Left ventricle myocardium inferior (tissue), 1 donor: Measurements from ENCODE around the gene SPTB. TPM values are rescaled to one million over a fixed set of nuclear protein-coding genes. Genes with fewer than 3 reads are reported as not detected.

Experiments used
- DNase-seq: peaks from one replicate; pipeline ENCODE4 v3.0.0-alpha.2; 2020
- H3K27ac ChIP-seq: fragments of 200-600 bp; replicated peaks from 2 replicates; pipeline ENCODE4 v1.8.0; 2021
- H3K27me3 ChIP-seq: fragments of 200-600 bp; 2 replicates; pipeline ENCODE4 v1.8.0; 2021; ENCODE audit warnings: low read depth
- H3K36me3 ChIP-seq: fragments of 200-600 bp; 2 replicates; pipeline ENCODE4 v1.8.0; 2021
- H3K4me1 ChIP-seq: fragments of 200-600 bp; 2 replicates; pipeline ENCODE4 v1.8.0; 2021
- H3K4me3 ChIP-seq: fragments of 200-600 bp; 2 replicates; pipeline ENCODE4 v1.8.0; 2021; ENCODE audit warnings: mild to moderate bottlenecking, moderate library complexity
- H3K9me3 ChIP-seq: fragments of 200-600 bp; replicated peaks from 2 replicates; pipeline ENCODE4 v1.8.0; 2021
- intact Hi-C: fragments of 100-400 bp; cut with micrococcal nuclease; formaldehyde crosslinking; loops from one replicate; pipeline ENCODE4 v1.11.0; 2022
- total RNA-seq: library from RNA; stranded (reverse); fragmentation: NEBNext Ultra II Directional; extraction: Animal tissue kit (Norgen Biotek cat#: 25700); gene quantifications from one replicate; pipeline ENCODE4 v1.2.1, GENCODE V29; 2021
- TF ChIP-seq, protein P1 (sequence below): fragments of 200-600 bp; IDR thresholded peaks from 2 replicates; pipeline ENCODE4 v1.8.0; 2021; ENCODE audit warnings: antibody characterized with exemption, mild to moderate bottlenecking, borderline replicate concordance
- donor health status: DM: no; HTN: yes; CAD: no; lungs with severe emphysema.

The SPTB gene
- total RNA-seq, 1 donor from 2014 or later, result 82.2 TPM

DNA sequence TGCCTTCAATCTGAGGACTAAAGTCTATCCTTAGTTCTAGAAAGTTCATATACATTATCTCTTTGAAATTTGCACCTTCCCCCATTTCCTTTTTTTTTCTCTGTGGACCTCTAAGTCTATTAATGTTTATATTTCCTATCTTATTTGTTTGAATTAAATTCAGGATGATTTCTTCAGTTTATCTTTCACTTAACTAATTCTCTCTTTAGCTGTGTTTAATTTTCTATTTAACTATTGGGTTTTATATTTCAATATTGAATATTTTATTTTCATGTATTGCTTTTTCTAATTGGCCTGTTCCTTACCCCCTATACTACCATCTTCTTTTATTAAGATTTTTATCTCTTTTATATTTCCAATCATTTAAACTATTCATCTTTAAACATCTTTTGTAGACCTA lies 166.0 kb downstream of the SPTB start:
- H3K4me3 ChIP-seq, result no peak overlapping the region
- H3K27ac ChIP-seq, result no peak overlapping the region
- H3K4me1 ChIP-seq, result peaks cover 68% of the 10 kb centered on the region
- TF ChIP-seq, protein P1, sequence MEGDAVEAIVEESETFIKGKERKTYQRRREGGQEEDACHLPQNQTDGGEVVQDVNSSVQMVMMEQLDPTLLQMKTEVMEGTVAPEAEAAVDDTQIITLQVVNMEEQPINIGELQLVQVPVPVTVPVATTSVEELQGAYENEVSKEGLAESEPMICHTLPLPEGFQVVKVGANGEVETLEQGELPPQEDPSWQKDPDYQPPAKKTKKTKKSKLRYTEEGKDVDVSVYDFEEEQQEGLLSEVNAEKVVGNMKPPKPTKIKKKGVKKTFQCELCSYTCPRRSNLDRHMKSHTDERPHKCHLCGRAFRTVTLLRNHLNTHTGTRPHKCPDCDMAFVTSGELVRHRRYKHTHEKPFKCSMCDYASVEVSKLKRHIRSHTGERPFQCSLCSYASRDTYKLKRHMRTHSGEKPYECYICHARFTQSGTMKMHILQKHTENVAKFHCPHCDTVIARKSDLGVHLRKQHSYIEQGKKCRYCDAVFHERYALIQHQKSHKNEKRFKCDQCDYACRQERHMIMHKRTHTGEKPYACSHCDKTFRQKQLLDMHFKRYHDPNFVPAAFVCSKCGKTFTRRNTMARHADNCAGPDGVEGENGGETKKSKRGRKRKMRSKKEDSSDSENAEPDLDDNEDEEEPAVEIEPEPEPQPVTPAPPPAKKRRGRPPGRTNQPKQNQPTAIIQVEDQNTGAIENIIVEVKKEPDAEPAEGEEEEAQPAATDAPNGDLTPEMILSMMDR, result no peak
- no peak for DNase-seq
- H3K27me3 ChIP-seq, result no peaks in the 10 kb centered on the region
- intact Hi-C loops, result no loop called here
- H3K36me3 ChIP-seq, result no peaks in the 10 kb centered on the region
- H3K9me3 ChIP-seq, result peaks cover 22% of the 10 kb centered on the region

DNA sequence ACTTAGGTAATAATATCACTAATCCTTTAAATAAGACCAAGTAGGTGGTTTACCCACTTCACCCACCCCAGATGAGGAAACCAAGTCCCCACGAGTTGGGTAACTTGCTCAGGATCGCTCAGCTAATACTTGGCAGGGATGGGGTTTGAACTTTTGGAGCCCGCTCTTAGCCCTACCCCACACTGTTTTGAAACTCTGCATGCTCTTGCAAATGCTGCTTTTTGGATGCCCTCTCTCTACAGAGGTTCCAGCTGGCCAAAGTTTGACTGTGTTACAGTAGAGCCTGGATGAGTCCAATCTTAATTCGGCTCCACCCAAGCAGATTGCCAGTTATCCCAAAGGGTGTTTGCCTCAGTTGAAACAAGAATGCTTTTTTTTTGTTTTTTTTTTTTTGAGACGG lies 168.7 kb downstream of the SPTB start:
- peaks cover 22% of the 10 kb centered on the region for H3K9me3 ChIP-seq
- H3K36me3 ChIP-seq, result no peaks in the 10 kb centered on the region
- intact Hi-C loops, result no loop called here
- TF ChIP-seq, protein P1, result no peak
- peaks cover 70% of the 10 kb centered on the region for H3K4me1 ChIP-seq
- no peak for DNase-seq
- H3K27ac ChIP-seq, result peak overlapping the region; percentile 46
- H3K4me3 ChIP-seq, result no peak overlapping the region
- H3K27me3 ChIP-seq, result no peaks in the 10 kb centered on the region

DNA sequence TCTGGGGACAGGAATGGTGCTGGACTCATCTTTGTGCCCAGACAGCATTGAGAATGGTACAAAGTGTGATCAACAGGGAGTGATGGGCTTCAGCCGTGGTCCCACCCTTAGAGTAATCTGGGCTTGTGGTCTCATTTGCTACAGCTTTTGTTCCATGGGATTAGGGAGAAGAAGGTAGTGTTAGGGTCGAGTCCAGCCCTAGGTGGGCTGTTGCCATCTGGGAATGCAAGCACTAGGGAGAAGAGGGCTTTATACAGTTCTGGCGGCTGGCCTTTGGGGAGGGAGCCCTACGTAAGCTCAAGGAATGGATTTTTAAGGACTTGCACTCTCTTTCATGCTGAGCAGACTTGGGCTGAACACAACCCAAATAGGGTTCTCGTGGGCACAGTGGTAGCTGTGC lies 170.6 kb downstream of the SPTB start:
- intact Hi-C loops, result no loop called here
- Histone ChIP-seq H3K27me3 (peaks cover 9% of the 10 kb centered on the region), H3K27ac (peak overlapping the region; percentile 91), H3K36me3 (no peaks in the 10 kb centered on the region), H3K9me3 (peaks cover 18% of the 10 kb centered on the region), H3K4me1 (peaks cover 72% of the 10 kb centered on the region), H3K4me3 (peak overlapping the region; percentile 81)
- no peak for DNase-seq
- TF ChIP-seq, protein P1, result no peak

DNA sequence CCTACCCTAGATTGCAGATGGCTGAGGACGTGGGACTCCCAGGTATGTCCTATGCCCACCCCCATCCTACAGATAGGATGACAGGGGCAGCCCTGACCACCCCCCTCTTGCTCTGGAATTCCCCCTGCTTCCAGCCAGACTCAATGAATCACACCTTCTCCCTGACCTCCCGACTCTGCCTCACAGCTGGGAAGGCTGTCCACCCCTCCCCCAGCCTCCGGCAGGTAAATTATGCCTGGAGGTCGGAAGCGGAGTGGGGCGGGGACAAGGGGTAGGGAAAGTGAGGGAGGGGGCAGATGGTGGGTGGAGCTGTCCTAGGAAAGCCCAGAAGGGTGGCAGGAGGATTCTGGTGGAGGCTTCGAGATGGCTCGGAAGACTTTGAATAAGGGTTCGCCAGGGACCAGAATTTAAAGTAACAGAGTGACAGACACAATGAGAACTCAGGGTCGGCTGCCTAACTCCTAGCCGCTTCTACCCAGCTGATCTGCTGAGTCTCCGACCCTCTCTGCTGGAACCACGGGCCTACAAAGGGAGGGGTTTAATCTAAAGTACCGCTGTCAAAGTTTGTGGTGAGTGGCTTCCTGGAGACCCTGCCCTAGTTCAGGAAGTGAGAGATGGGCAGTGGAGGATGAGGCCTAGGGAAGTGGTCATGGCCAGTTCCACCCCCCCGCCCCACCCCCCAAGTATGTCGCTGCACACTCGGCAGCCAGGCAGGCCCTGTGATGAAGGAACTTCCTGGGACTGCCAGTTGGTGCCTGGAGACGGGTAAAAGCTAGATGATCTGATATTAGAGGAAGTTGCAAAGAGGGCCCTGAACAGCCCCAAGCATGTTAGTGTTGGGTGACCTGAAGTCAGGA lies 171.3 kb downstream of the SPTB start:
- TF ChIP-seq, protein P1, result no peak
- no peak for DNase-seq
- Histone ChIP-seq H3K27ac (peak overlapping the region; percentile 91), H3K27me3 (peaks cover 13% of the 10 kb centered on the region), H3K4me3 (peak overlapping the region; percentile 81), H3K4me1 (peaks cover 80% of the 10 kb centered on the region), H3K36me3 (no peaks in the 10 kb centered on the region), H3K9me3 (peaks cover 11% of the 10 kb centered on the region)
- intact Hi-C loops, result no loop called here

DNA sequence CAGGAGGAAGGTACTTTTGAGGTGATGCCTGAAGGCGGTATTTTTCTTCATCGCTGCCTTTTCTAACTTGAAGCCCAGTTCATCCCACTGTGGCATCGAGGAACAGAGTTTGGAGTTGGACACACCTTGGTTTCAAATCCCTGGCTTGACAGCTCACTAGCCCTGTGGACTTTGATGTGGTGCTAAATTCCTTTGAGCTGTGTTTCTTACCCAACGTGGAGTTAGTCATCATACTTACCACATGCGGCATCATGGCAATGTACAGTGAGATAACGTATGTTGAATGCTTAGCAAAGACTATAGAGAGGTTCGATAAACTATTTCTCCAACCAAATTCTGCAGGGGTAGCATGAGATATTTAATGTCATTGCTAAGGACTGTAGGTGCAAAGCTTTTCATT lies 172.0 kb downstream of the SPTB start:
- DNase-seq, result no peak
- Histone ChIP-seq H3K9me3 (peaks cover 4% of the 10 kb centered on the region), H3K36me3 (no peaks in the 10 kb centered on the region), H3K27me3 (peaks cover 20% of the 10 kb centered on the region), H3K27ac (peak overlapping the region; percentile 91), H3K4me3 (peak overlapping the region; percentile 81), H3K4me1 (peaks cover 85% of the 10 kb centered on the region)
- TF ChIP-seq, protein P1, result no peak
- intact Hi-C loops, result no loop called here
